Brain microvascular endothelial cell (primary cell): ENCODE measurements around the gene DUSP8.
"Not testable (repeated sequence)": the region's sequence is repeated elsewhere in the genome, so short reads cannot be mapped to it uniquely, and the experiment has no call there.

Experiments
- DNase-seq: peaks from one replicate; pipeline ENCODE4 v3.0.0-alpha.2; 2020
- H3K27ac ChIP-seq: fragments of 250-450 bp; sonication (Bioruptor Pico); 2 replicates; pipeline ENCODE4 v1.5.1; 2020; ENCODE audit warnings: mild to moderate bottlenecking, moderate library complexity
- H3K27me3 ChIP-seq: fragments of 250-450 bp; sonication (Bioruptor Pico); replicated peaks from 2 replicates; pipeline ENCODE4 v1.5.1; 2020; ENCODE audit warnings: mild to moderate bottlenecking
- H3K36me3 ChIP-seq: fragments of 250-450 bp; sonication (Bioruptor Pico); replicated peaks from 2 replicates; pipeline ENCODE4 v1.5.1; 2020; ENCODE audit warnings: mild to moderate bottlenecking
- H3K4me3 ChIP-seq: 2 replicates; pipeline ENCODE4 v1.5.1; 2011; ENCODE audit warnings: low read depth, mild to moderate bottlenecking, control low read depth, low read length, moderate library complexity
- CTCF ChIP-seq: IDR thresholded peaks from 2 replicates; pipeline ENCODE4 v1.5.1; 2011; ENCODE audit warnings: low read depth, mild to moderate bottlenecking, moderate library complexity, low read length, control low read depth, inconsistent platforms; ENCODE audit errors: missing control alignments
- in situ Hi-C: cut with HindIII; loops from 2 replicates; pipeline ENCODE4 v1.10.0; 2017; ENCODE audit warnings: low sequenced_read_pairs, low pct_ligation_motif_present

DUSP8 gene

GRCh38 chr11:1513326-1514296 lies 58.5 kb downstream of the DUSP8 start:
- DNase-seq = no peak
- TF ChIP-seq CTCF = no peak
- in situ Hi-C loops = no loop called here
- no peaks in the 10 kb centered on the region for H3K27me3 ChIP-seq
- no peaks in the 10 kb centered on the region for H3K36me3 ChIP-seq
- H3K27ac ChIP-seq = no peak overlapping the region
- no peak overlapping the region for H3K4me3 ChIP-seq

GRCh38 chr11:1512531-1513258 lies 59.4 kb downstream of the DUSP8 start:
- H3K27ac ChIP-seq, H3K36me3 ChIP-seq, in situ Hi-C loops, H3K27me3 ChIP-seq, H3K4me3 ChIP-seq, DNase-seq: not testable (repeated sequence)

GRCh38 chr11:1511937-1512496 lies 60.1 kb downstream of the DUSP8 start:
- DNase-seq = no peak
- no peaks in the 10 kb centered on the region for H3K27me3 ChIP-seq
- TF ChIP-seq CTCF = no peak
- H3K4me3 ChIP-seq = no peak overlapping the region
- in situ Hi-C loops = no loop called here
- H3K27ac ChIP-seq = no peak overlapping the region
- no peaks in the 10 kb centered on the region for H3K36me3 ChIP-seq

GRCh38 chr11:1510928-1511327 lies 61.1 kb downstream of the DUSP8 start:
- H3K27me3 ChIP-seq = no peaks in the 10 kb centered on the region
- in situ Hi-C loops = no loop called here
- peak; percentile 14 for DNase-seq

GRCh38 chr11:1510351-1510750 lies 61.7 kb downstream of the DUSP8 start:
- H3K27me3 ChIP-seq, DNase-seq, H3K27ac ChIP-seq, H3K36me3 ChIP-seq, in situ Hi-C loops, H3K4me3 ChIP-seq: not testable (repeated sequence)

More at GRCh38 chr11:1510928-1511327, 61.1 kb downstream of the DUSP8 start:
- H3K27ac ChIP-seq = no peak overlapping the region
- TF ChIP-seq CTCF = no peak
- no peak overlapping the region for H3K4me3 ChIP-seq
- no peaks in the 10 kb centered on the region for H3K36me3 ChIP-seq

- Histone ChIP-seq H3K4me3 (no peak overlapping the region), H3K36me3 (no peaks in the 10 kb centered on the region), H3K27ac (peak overlapping the region; percentile 24), H3K27me3 (no peaks in the 10 kb centered on the region)
- no peak for TF ChIP-seq CTCF
- in situ Hi-C loops = no loop called here
- no peak for DNase-seq
Observed at GRCh38 chr11:1509626-1510255, 62.3 kb downstream of the DUSP8 start.
